Activated naive CD4-positive, alpha-beta T cell treated with anti-CD3 and anti-CD28 coated beads, Interleukin-2, amount 10 ng/mL, durations not matched to agents 7 days and 5 days (primary cell): ENCODE measurements around the gene C9orf40.

Experiments used
- CTCF ChIA-PET: fragments of 350-600 bp; sonication (Branson Sonifier 250); formaldehyde crosslinking; loops from one replicate; lab custom pipeline; 2021; ENCODE audit warnings: antibody characterized with exemption; lab: Charles Lee
- DNase-seq: peaks from one replicate; pipeline ENCODE4 v3.0.0-alpha.2; 2020
- H3K27ac Mint-ChIP-seq: one replicate; pipeline ENCODE4 v1.8.0; 2021; ENCODE audit warnings: mild to moderate bottlenecking, moderate library complexity, mixed read lengths
- H3K27me3 Mint-ChIP-seq: one replicate; pipeline ENCODE4 v1.8.0; 2021; ENCODE audit warnings: mild to moderate bottlenecking, mixed read lengths
- H3K36me3 Mint-ChIP-seq: one replicate; pipeline ENCODE4 v1.8.0; 2021; ENCODE audit warnings: mixed read lengths
- H3K4me1 Mint-ChIP-seq: one replicate; pipeline ENCODE4 v1.8.0; 2021; ENCODE audit warnings: mixed read lengths
- H3K4me3 Mint-ChIP-seq: one replicate; pipeline ENCODE4 v1.8.0; 2021; ENCODE audit warnings: mild to moderate bottlenecking, moderate library complexity, mixed read lengths
- H3K9me3 Mint-ChIP-seq: one replicate; pipeline ENCODE4 v1.8.0; 2021; ENCODE audit warnings: mixed read lengths

The C9orf40 gene

GRCh38 chr9:74953235-74953751 lies 581 bp upstream of the C9orf40 start:
- Mint-ChIP-seq H3K27ac (peak overlapping the region; percentile 90), H3K4me3 (peak overlapping the region; percentile 75), H3K27me3 (no peaks in the 10 kb centered on the region), H3K36me3 (peaks cover 13% of the 10 kb centered on the region), H3K4me1 (peaks cover 40% of the 10 kb centered on the region), H3K9me3 (no peaks in the 10 kb centered on the region)
- DNase-seq, result peak; percentile 23
- CTCF ChIA-PET, result interaction anchor here (1.2 to 3.0 kb wide), 5 partner anchors 10 to 180 kb away, joined by 3 to 13 read pairs (median 5); no protein-coding TSS in a partner anchor

DNA sequence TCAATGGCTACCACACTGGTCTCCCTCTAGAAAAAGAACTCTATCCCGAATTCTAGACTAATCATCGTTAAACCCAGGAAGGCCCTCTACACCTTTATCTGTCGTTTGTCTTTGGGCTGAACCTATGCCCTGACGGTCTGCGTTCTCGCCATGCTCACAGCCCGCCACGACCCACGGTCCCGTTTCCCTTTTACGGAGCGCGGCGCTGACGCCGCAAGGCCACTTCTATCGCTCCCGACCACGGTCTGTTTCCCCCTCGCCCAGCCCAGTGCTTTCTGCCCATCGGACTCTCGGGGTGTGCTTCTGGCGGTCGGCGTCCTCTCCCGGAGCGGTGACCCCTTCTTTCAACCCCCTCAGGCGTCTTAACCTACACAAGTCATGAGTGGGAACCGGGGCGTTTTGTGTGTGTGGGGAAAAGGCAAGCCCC lies 974 bp downstream of the C9orf40 start:
- peak; percentile 61 for DNase-seq
- H3K9me3 Mint-ChIP-seq, result no peaks in the 10 kb centered on the region
- H3K27ac Mint-ChIP-seq, result peak overlapping the region; percentile 97

DNA sequence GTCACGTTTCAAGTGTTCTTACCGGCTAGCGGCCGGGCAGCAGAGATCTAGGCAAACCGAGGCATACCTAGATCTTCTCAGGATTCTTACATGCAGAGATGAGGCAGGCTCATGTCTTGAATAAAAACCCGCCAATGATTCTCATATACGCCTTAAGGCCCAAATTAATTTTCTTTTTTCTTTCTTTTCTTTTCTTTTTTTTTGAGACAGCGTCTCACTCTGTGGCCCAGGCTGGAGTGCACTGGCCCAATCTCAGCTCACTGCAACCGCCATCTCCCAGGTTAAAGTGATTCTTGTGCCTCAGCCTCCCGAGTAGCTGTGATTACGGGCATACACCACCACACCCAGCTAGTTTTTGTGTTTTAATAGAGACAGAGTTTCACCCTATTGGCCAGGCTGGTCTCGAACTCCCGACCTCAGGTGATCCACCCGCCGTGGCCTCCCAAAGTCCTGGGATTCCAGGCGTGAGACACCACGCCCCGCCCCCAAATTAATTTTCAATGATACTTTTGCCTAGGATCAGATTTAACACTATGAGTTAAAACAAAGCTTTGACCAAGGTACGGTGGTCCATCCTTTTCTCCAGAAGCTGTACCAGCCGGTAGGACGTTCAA lies 1.5 kb downstream of the C9orf40 start:
- Mint-ChIP-seq H3K4me1 (peaks cover 43% of the 10 kb centered on the region), H3K36me3 (peaks cover 24% of the 10 kb centered on the region), H3K27me3 (no peaks in the 10 kb centered on the region), H3K4me3 (peak overlapping the region; percentile 98), H3K9me3 (no peaks in the 10 kb centered on the region), H3K27ac (peak overlapping the region; percentile 97)
- CTCF ChIA-PET, result interaction anchor here (0.7 to 1.7 kb wide), 7 partner anchors 9 to 1475 kb away, joined by 3 to 6 read pairs (median 4); no protein-coding TSS in a partner anchor
- no peak for DNase-seq

More for the DNA sequence above, 974 bp downstream of the C9orf40 start:
- Mint-ChIP-seq H3K36me3 (peaks cover 22% of the 10 kb centered on the region), H3K4me3 (peak overlapping the region; percentile 98), H3K27me3 (no peaks in the 10 kb centered on the region), H3K4me1 (peaks cover 43% of the 10 kb centered on the region)
- CTCF ChIA-PET, result interaction anchor here (1.1 to 2.0 kb wide), 16 partner anchors 8 to 178 kb away, joined by 3 to 10 read pairs (median 4); partner anchors contain the start of gene CARNMT1

- peaks cover 43% of the 10 kb centered on the region for H3K4me1 Mint-ChIP-seq
- no peaks in the 10 kb centered on the region for H3K9me3 Mint-ChIP-seq
- no peaks in the 10 kb centered on the region for H3K27me3 Mint-ChIP-seq
- H3K36me3 Mint-ChIP-seq, result peaks cover 25% of the 10 kb centered on the region
- CTCF ChIA-PET, result interaction anchor here (0.7 to 1.6 kb wide), 3 partner anchors 8 to 1474 kb away, joined by 3 to 4 read pairs (median 3); no protein-coding TSS in a partner anchor
- DNase-seq, result no peak
- H3K4me3 Mint-ChIP-seq, result peak overlapping the region; percentile 9
- no peak overlapping the region for H3K27ac Mint-ChIP-seq
Observed at GRCh38 chr9:74949859-74950855, 2.6 kb downstream of the C9orf40 start.

- peaks cover 25% of the 10 kb centered on the region for H3K36me3 Mint-ChIP-seq
- no peaks in the 10 kb centered on the region for H3K27me3 Mint-ChIP-seq
- H3K9me3 Mint-ChIP-seq, result no peaks in the 10 kb centered on the region
- H3K4me3 Mint-ChIP-seq, result no peak overlapping the region
- DNase-seq, result no peak
- H3K27ac Mint-ChIP-seq, result no peak overlapping the region
- CTCF ChIA-PET, result no interaction called here
- H3K4me1 Mint-ChIP-seq, result peaks cover 43% of the 10 kb centered on the region
Observed at GRCh38 chr9:74948937-74949336, 3.8 kb downstream of the C9orf40 start.

DNA sequence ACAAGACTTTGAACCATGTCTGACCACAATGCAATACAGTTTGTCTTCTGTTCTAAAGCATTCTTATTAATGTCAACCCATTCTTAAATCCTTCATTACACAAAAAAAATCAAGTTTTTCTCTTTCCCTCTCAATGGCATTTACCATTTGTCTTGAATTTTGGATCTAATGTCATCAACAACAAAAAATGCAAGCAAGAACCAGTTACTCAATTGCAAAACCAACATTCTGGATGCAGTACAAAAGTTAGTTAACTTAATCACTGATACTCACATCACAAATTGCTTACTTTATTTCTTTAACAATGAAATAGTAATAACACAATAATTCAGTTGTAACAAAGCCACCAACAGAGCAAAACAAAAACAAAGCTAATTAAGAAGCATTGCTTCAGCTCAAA lies 6.0 kb downstream of the C9orf40 start:
- Mint-ChIP-seq H3K9me3 (peaks cover 8% of the 10 kb centered on the region), H3K4me3 (no peak overlapping the region), H3K27ac (no peak overlapping the region), H3K27me3 (no peaks in the 10 kb centered on the region), H3K4me1 (peaks cover 40% of the 10 kb centered on the region), H3K36me3 (peaks cover 25% of the 10 kb centered on the region)
- CTCF ChIA-PET, result interaction anchor here (0.6 kb wide), 1 partner anchor 120 kb away, joined by 3 read pairs; no protein-coding TSS in a partner anchor
- DNase-seq, result no peak

DNA sequence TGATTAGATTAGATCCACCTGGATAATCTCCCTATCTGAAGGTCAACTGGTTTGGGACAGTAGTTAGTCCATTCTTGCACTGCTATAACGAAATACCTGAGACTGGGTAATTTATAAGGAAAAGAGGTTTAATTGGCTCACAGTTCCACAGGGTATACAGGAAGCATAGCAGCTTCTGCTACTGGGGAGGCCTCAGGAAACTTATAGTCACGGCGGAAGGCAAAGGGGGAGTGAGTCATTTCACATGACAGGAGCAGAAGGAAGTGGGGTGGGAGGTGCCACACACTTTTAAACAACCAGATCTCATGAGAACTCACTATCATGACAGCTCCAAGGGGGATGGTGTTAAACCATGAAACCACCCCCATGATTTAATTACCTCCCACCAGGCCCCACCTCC lies 9.9 kb downstream of the C9orf40 start:
- peak; percentile 41 for DNase-seq
- Mint-ChIP-seq H3K9me3 (peaks cover 8% of the 10 kb centered on the region), H3K36me3 (peaks cover 12% of the 10 kb centered on the region), H3K27me3 (peaks cover 14% of the 10 kb centered on the region), H3K27ac (no peak overlapping the region), H3K4me3 (no peak overlapping the region), H3K4me1 (peaks cover 15% of the 10 kb centered on the region)
- CTCF ChIA-PET, result interaction anchor here (0.5 to 0.8 kb wide), 2 partner anchors 8 to 228 kb away, joined by 4 read pairs; no protein-coding TSS in a partner anchor

DNA sequence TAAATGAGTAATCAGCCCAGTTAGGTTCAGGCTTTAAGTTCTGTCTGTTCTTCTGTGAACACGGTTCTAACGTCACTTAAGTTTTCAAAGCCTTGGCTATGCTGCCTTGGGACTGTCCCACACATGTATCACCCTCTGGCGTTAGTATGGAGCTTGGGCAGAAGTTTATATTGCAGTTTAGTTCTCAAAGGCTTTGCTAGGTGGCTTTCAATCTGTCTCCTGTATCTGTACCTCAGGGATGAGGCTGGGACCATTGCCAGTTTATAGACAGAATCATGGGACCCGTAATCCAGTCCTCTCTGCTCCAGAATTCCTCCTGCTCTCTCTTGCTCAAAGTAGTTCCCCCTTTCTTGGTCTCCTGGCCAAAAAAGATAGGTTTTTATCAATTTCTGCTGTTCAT lies 12.1 kb downstream of the C9orf40 start:
- peaks cover 8% of the 10 kb centered on the region for H3K9me3 Mint-ChIP-seq
- H3K4me3 Mint-ChIP-seq, result no peak overlapping the region
- H3K27ac Mint-ChIP-seq, result no peak overlapping the region
- CTCF ChIA-PET, result no interaction called here
- DNase-seq, result no peak
- H3K27me3 Mint-ChIP-seq, result peaks cover 18% of the 10 kb centered on the region
- peaks cover 13% of the 10 kb centered on the region for H3K4me1 Mint-ChIP-seq
- peaks cover 3% of the 10 kb centered on the region for H3K36me3 Mint-ChIP-seq

DNA sequence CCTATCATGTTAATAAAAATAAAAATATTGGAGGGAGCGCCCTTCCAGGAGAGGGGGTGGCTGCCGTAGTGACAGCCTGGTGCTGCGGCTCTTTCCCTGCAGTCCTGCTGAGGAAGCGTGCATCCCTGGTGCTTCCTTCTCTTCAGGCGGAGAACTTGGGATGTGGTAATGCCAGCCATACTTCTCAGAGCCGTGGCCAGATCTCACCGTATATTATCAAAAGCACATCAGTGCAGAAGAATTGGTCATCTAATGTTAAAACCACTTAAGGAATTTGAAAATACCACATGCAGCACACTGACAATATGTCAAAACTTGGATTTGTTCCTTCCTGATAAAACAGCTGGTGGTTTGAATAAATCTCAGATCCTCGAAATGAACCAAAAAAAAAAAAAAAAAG lies 17.7 kb downstream of the C9orf40 start:
- CTCF ChIA-PET, result no interaction called here
- no peaks in the 10 kb centered on the region for H3K9me3 Mint-ChIP-seq
- H3K27me3 Mint-ChIP-seq, result peaks cover 24% of the 10 kb centered on the region
- H3K4me3 Mint-ChIP-seq, result no peak overlapping the region
- H3K36me3 Mint-ChIP-seq, result no peaks in the 10 kb centered on the region
- no peak overlapping the region for H3K27ac Mint-ChIP-seq
- no peaks in the 10 kb centered on the region for H3K4me1 Mint-ChIP-seq
- DNase-seq, result no peak

- CTCF ChIA-PET, result no interaction called here
- no peak for DNase-seq
- no peak overlapping the region for H3K4me3 Mint-ChIP-seq
- no peaks in the 10 kb centered on the region for H3K36me3 Mint-ChIP-seq
- no peaks in the 10 kb centered on the region for H3K4me1 Mint-ChIP-seq
- H3K27ac Mint-ChIP-seq, result no peak overlapping the region
- peaks cover 3% of the 10 kb centered on the region for H3K27me3 Mint-ChIP-seq
- H3K9me3 Mint-ChIP-seq, result no peaks in the 10 kb centered on the region
Observed at GRCh38 chr9:74921737-74922136, 31.0 kb downstream of the C9orf40 start.

- DNase-seq, result no peak
- CTCF ChIA-PET, result no interaction called here
- no peaks in the 10 kb centered on the region for H3K36me3 Mint-ChIP-seq
- H3K4me3 Mint-ChIP-seq, result no peak overlapping the region
- H3K4me1 Mint-ChIP-seq, result no peaks in the 10 kb centered on the region
- H3K27ac Mint-ChIP-seq, result no peak overlapping the region
- peaks cover 3% of the 10 kb centered on the region for H3K27me3 Mint-ChIP-seq
- no peaks in the 10 kb centered on the region for H3K9me3 Mint-ChIP-seq
Observed at GRCh38 chr9:74920944-74921626, 31.6 kb downstream of the C9orf40 start.

DNA sequence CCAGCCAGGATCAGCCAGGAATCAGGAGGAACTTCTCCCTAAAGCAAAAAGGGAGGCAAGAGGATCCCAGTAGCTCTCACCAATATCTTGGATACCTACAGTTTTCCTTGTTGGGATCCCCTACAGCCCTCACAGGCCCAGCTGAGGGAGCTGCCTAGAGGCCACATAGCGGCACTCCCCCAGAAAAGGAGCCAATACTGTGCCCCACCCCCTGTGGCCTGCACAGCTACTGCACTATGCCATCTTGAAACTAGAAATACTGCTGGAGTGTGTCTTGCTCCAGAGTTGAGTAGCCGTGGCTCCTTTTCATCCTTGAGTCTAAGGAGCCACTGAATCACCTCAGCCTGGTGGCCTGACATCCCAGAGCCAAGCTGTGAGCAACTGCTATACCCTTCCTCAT lies 42.7 kb downstream of the C9orf40 start:
- CTCF ChIA-PET, result interaction anchor here (0.6 kb wide), 1 partner anchor 26 kb away, joined by 3 read pairs; no protein-coding TSS in a partner anchor
- Mint-ChIP-seq H3K36me3 (no peaks in the 10 kb centered on the region), H3K4me1 (no peaks in the 10 kb centered on the region), H3K9me3 (no peaks in the 10 kb centered on the region), H3K27me3 (peaks cover 10% of the 10 kb centered on the region), H3K4me3 (no peak overlapping the region), H3K27ac (no peak overlapping the region)
- no peak for DNase-seq

DNA sequence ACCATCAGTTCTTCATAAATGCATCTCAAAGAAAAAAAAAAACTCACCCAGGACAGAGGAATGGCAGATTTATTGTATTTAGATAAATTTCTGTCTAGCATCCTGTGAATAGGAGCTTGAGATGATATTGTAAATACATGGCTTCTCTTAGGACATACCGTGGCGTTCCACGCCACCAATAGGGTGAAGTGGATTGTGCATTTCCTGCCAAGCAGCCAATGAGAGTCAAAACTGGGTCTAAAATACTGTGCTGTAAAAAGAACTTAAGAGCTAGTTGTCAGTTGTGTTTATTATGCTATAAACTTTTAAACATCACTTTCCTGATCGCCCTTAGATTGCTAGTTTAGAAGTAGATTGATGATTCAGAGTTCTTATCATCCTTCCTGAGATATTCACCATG lies 44.0 kb downstream of the C9orf40 start:
- no peak for DNase-seq
- CTCF ChIA-PET, result no interaction called here
- no peak overlapping the region for H3K27ac Mint-ChIP-seq
- peaks cover 10% of the 10 kb centered on the region for H3K27me3 Mint-ChIP-seq
- no peaks in the 10 kb centered on the region for H3K4me1 Mint-ChIP-seq
- no peaks in the 10 kb centered on the region for H3K9me3 Mint-ChIP-seq
- no peaks in the 10 kb centered on the region for H3K36me3 Mint-ChIP-seq
- no peak overlapping the region for H3K4me3 Mint-ChIP-seq
